MM.1S (cell line): ENCODE results near the gene EPS8L2.

Source experiments
- CTCF ChIP-seq: fragments of 300-600 bp; sonication (generic); IDR thresholded peaks from 2 replicates; pipeline ENCODE4 v1.5.1; 2016; ENCODE audit warnings: antibody characterized with exemption, low read length, mixed read lengths
- EZH2phosphoT487 ChIP-seq: fragments of 300-600 bp; sonication (generic); IDR thresholded peaks from 2 replicates; pipeline ENCODE4 v1.6.1; 2018; ENCODE audit warnings: antibody characterized with exemption, low read length

GRCh38 chr11:742156-742546 lies 36.1 kb downstream of the EPS8L2 start:
- no peak for TF ChIP-seq CTCF
- TF ChIP-seq EZH2phosphoT487, result no peak
